Endothelial cell of umbilical vein (primary cell): ENCODE measurements around the gene RHOB. TPM values are rescaled to one million over a fixed set of nuclear protein-coding genes. Genes with fewer than 3 reads are reported as not detected.
"Not testable (repeated sequence)": the region's sequence is repeated elsewhere in the genome, so short reads cannot be mapped to it uniquely, and the experiment has no call there.

Experiments used
- BruUV-seq: library from RNA; stranded (reverse); fragments of 400-500 nt; replicated peaks from 2 replicates; lab custom pipeline; 2021; lab: Mats Ljungman, UMichigan
- CTCF ChIA-PET: fragments of 300-600, 350-600 bp; sonication (Branson Sonifier 250); formaldehyde crosslinking; loops from one replicate; lab custom pipeline; 2021; ENCODE audit warnings: antibody characterized with exemption, inconsistent platforms; lab: Charles Lee
- POLR2A ChIA-PET: fragments of 300-600, 350-600 bp; sonication (Branson Sonifier 250); formaldehyde crosslinking; loops from one replicate; lab custom pipeline; 2021; ENCODE audit warnings: antibody characterized with exemption, inconsistent platforms; lab: Charles Lee
- DNase-seq: peaks from one replicate; pipeline ENCODE4 v3.0.0-alpha.2; 2011; ENCODE audit warnings: low read depth, low spot score
- FAIRE-seq: peaks from 2 replicates; lab custom pipeline; 2011; peaks lifted over from hg19 to GRCh38; lab: Jason Lieb, UNC
- H2AFZ ChIP-seq: 2 replicates; pipeline ENCODE4 v1.6.0; 2012; ENCODE audit warnings: low read depth, low read length, control low read depth, inconsistent platforms
- H3K27ac ChIP-seq: 2 replicates; pipeline ENCODE4 v1.5.1; 2011; ENCODE audit warnings: low read depth, mild to moderate bottlenecking, control low read depth, low read length, moderate library complexity; ENCODE audit not compliant: insufficient read depth
- H3K27me3 ChIP-seq, 2 experiments: 2 replicates each; pipeline versions ENCODE4 v1.6.0 to v1.6.1; 2011; ENCODE audit warnings: low read length in 2 of 2, mixed read lengths in 1 of 2; ENCODE audit not compliant: control insufficient read depth in 2 of 2, insufficient read depth in 2 of 2
- H3K36me3 ChIP-seq, 2 experiments: 2 replicates in 1 of 2; 3 replicates in 1 of 2; pipeline ENCODE4 v1.5.1; 2011; ENCODE audit warnings: low read length in 2 of 2, mild to moderate bottlenecking in 1 of 2, moderate library complexity in 1 of 2; ENCODE audit not compliant: control insufficient read depth in 2 of 2, insufficient read depth in 2 of 2; ENCODE audit errors: extremely low read depth in 1 of 2
- H3K4me1 ChIP-seq: 3 replicates; pipeline ENCODE4 v1.5.1; 2011; ENCODE audit warnings: mild to moderate bottlenecking, low read length; ENCODE audit not compliant: control insufficient read depth, insufficient read depth; ENCODE audit errors: extremely low read depth
- H3K4me2 ChIP-seq: 2 replicates; pipeline ENCODE4 v1.6.1; 2011; ENCODE audit warnings: low read length, control low read depth, mixed read lengths; ENCODE audit not compliant: insufficient read depth
- H3K4me3 ChIP-seq, 3 experiments: fragments of 200-600 bp in 1 of 3; sonication (generic), shearing (Covaris generic) in 1 of 3; replicated peaks in 1 of 3; 2 replicates each; pipeline ENCODE4 v1.5.1; 2011 to 2016; ENCODE audit warnings: control low read depth in 3 of 3, low read length in 3 of 3, mild to moderate bottlenecking in 2 of 3, inconsistent platforms in 1 of 3, low read depth in 1 of 3, moderate library complexity in 1 of 3; ENCODE audit not compliant: insufficient read depth in 1 of 3
- H3K79me2 ChIP-seq: 2 replicates; pipeline ENCODE4 v1.6.0; 2012; ENCODE audit warnings: low read length, inconsistent platforms; ENCODE audit not compliant: control insufficient read depth, insufficient read depth
- H3K9ac ChIP-seq: replicated peaks from 2 replicates; pipeline ENCODE3; 2011; ENCODE audit warnings: low read length, control low read depth; ENCODE audit not compliant: insufficient read depth; ENCODE audit errors: extremely low read depth
- H3K9me1 ChIP-seq: replicated peaks from 3 replicates; pipeline ENCODE4 v1.6.0; 2011; ENCODE audit warnings: mild to moderate bottlenecking, low read length; ENCODE audit not compliant: control insufficient read depth, insufficient read depth; ENCODE audit errors: extremely low read depth
- H3K9me3 ChIP-seq: replicated peaks from 2 replicates; pipeline ENCODE4 v1.5.1; 2012; ENCODE audit warnings: low read length, inconsistent platforms; ENCODE audit not compliant: control insufficient read depth, insufficient read depth
- H4K20me1 ChIP-seq: replicated peaks from 2 replicates; pipeline ENCODE3; 2011; ENCODE audit warnings: mild to moderate bottlenecking, low read length; ENCODE audit not compliant: control insufficient read depth, insufficient read depth; ENCODE audit errors: extremely low read depth
- CTCF ChIP-seq, 2 donors: IDR thresholded peaks; 1 replicate in 1 of 2; 2 replicates in 1 of 2; pipeline ENCODE4 v1.5.1; 2011; ENCODE audit warnings: low read length in 2 of 2, mild to moderate bottlenecking in 2 of 2, moderate library complexity in 2 of 2, control low read depth in 1 of 2, inconsistent platforms in 1 of 2, low read depth in 1 of 2; ENCODE audit not compliant: insufficient read depth in 1 of 2; ENCODE audit errors: extremely low read depth in 1 of 2
- EZH2 ChIP-seq: IDR thresholded peaks from 2 replicates; pipeline ENCODE4 v1.6.1; 2012; ENCODE audit warnings: borderline replicate concordance, low read depth, mild to moderate bottlenecking, moderate library complexity, low read length, inconsistent platforms; ENCODE audit not compliant: severe bottlenecking
- FOS ChIP-seq: IDR thresholded peaks from 2 replicates; pipeline ENCODE4 v1.6.1; 2011; ENCODE audit warnings: mild to moderate bottlenecking, low read length, moderate library complexity, borderline replicate concordance; ENCODE audit not compliant: insufficient read depth
- GATA2 ChIP-seq: IDR thresholded peaks from 2 replicates; pipeline ENCODE4 v1.7.0; 2011; ENCODE audit warnings: low read depth, mild to moderate bottlenecking, moderate library complexity, mixed read lengths, low read length; ENCODE audit not compliant: insufficient read length, insufficient read depth
- JUN ChIP-seq: IDR thresholded peaks from 2 replicates; pipeline ENCODE4 v1.6.1; 2011; ENCODE audit warnings: borderline replicate concordance, low read depth; ENCODE audit not compliant: insufficient read length, insufficient read depth
- MAX ChIP-seq: IDR thresholded peaks from 2 replicates; pipeline ENCODE4 v1.6.1; 2011; ENCODE audit not compliant: insufficient read depth, insufficient read length
- MYC ChIP-seq: IDR thresholded peaks from one replicate; pipeline ENCODE4 v1.6.1; 2011; ENCODE audit warnings: mild to moderate bottlenecking, low read depth, low read length
- POLR2A ChIP-seq: IDR thresholded peaks from 2 replicates; pipeline ENCODE4 v1.6.1; 2012; ENCODE audit warnings: low read depth, mild to moderate bottlenecking, control low read depth, low read length
- POLR2AphosphoS5 ChIP-seq: IDR thresholded peaks from 2 replicates; pipeline ENCODE4 v1.6.1; 2012; ENCODE audit warnings: low read depth, mild to moderate bottlenecking, control low read depth, low read length, moderate library complexity; ENCODE audit not compliant: insufficient read depth
- dilution Hi-C: fragments of 300-500 bp; cut with MboI; formaldehyde crosslinking; loops from one replicate; pipeline ENCODE4 v1.15.0; 2019; ENCODE audit warnings: low sequenced_read_pairs; ENCODE audit not compliant: extremely low pct_ligation_motif_present
- intact Hi-C: fragments of 100-400 bp; cut with micrococcal nuclease; formaldehyde crosslinking; loops from one replicate; pipeline ENCODE4 v1.10.0; 2022
- polyA plus RNA-seq, 4 experiments: library from polyadenylated mRNA; depleted of rRNA in 3 of 4; stranded (reverse) in 3 of 4; unstranded in 1 of 4; fragments of >200 nt; gene quantifications; 2 replicates each; pipeline versions ENCODE4 v1.2.1 to v1.2.3, GENCODE V29; 2011 to 2012; ENCODE audit warnings: missing spikeins in 1 of 4
- total RNA-seq: library from RNA; stranded (reverse); gene quantifications from 2 replicates; pipeline ENCODE4 v1.2.3, GENCODE V29; 2021

The RHOB gene
- total and polyA plus RNA-seq, 2 donors (not counting 3 experiments of a cell fraction or from before 2014, with no cell fraction given) = 830 to 1,101 TPM

GRCh38 chr2:20457661-20458630, 11.1 kb downstream of the RHOB start:
- H2AFZ ChIP-seq = no peak overlapping the region
- intact Hi-C loops = no loop called here
- no TSS peak for BruUV-seq

GRCh38 chr2:20458737-20459484, 12.0 kb downstream of the RHOB start:
- intact Hi-C loops, H3K9ac ChIP-seq, H3K4me2 ChIP-seq, H3K79me2 ChIP-seq, DNase-seq, H4K20me1 ChIP-seq, H3K27ac ChIP-seq, FAIRE-seq, H3K4me3 ChIP-seq, H3K4me1 ChIP-seq, H3K9me3 ChIP-seq, H3K9me1 ChIP-seq, BruUV-seq, dilution Hi-C loops, H3K27me3 ChIP-seq, H3K36me3 ChIP-seq, H2AFZ ChIP-seq: not testable (repeated sequence)
- ChIA-PET CTCF (interaction anchor here (1.1 kb wide), 1 partner anchor 184 kb away, joined by 3 read pairs; no protein-coding TSS in a partner anchor), POLR2A (interaction anchor here (1.6 kb wide), 1 partner anchor 12 kb away, joined by 6 read pairs; the partner anchor contains the start of gene RHOB)

More at GRCh38 chr2:20457661-20458630, 11.1 kb downstream of the RHOB start:
- POLR2A ChIA-PET = no interaction called here
- Histone ChIP-seq H3K79me2 (no peaks in the 10 kb centered on the region), H3K9ac (no peak overlapping the region), H3K9me1 (no peaks in the 10 kb centered on the region), H3K27ac (no peak overlapping the region), H3K9me3 (no peaks in the 10 kb centered on the region), H3K27me3 (no peaks in the 10 kb centered on the region), H3K4me3 (no peak overlapping the region), H3K4me2 (no peak overlapping the region), H3K4me1 (no peaks in the 10 kb centered on the region), H3K36me3 (no peaks in the 10 kb centered on the region), H4K20me1 (no peaks in the 10 kb centered on the region)
- no peak for DNase-seq
- FAIRE-seq = no peak
- CTCF ChIA-PET = interaction anchor here (1.0 to 1.2 kb wide), 3 partner anchors 53 to 185 kb away, joined by 3 read pairs; no protein-coding TSS in a partner anchor
- dilution Hi-C loops = no loop called here
- no peak for TF ChIP-seq JUN
- no peak for TF ChIP-seq EZH2
- TF ChIP-seq MYC = no peak
- TF ChIP-seq CTCF (IDR thresholded peaks at IDR 0.05; ENCODE audit: extremely low read depth in 1 of 2, insufficient read depth in 1 of 2, low read depth in 1 of 2, low read length in 2 of 2) = no peak
- no peak for TF ChIP-seq POLR2AphosphoS5
- TF ChIP-seq POLR2A = no peak
- no peak for TF ChIP-seq MAX
- TF ChIP-seq GATA2 = no peak
- no peak for TF ChIP-seq FOS
